Subcutaneous abdominal adipose tissue (tissue), 5 donors: Measurements from ENCODE around the gene NOL4L.

Experiments used
- H3K27ac ChIP-seq: one replicate; pipeline ENCODE4 v1.7.0; 2013; ENCODE audit warnings: low read depth, mild to moderate bottlenecking, inconsistent platforms, low read length, moderate library complexity
- H3K27me3 ChIP-seq, 5 donors: one replicate each; pipeline ENCODE4 v1.7.0; 2013; ENCODE audit warnings: low read length in 5 of 5, inconsistent platforms in 1 of 5; ENCODE audit not compliant: control insufficient read depth in 5 of 5, insufficient read depth in 4 of 5
- H3K36me3 ChIP-seq, 5 donors: one replicate each; pipeline ENCODE4 v1.7.0; 2013; ENCODE audit warnings: low read length in 5 of 5; ENCODE audit not compliant: control insufficient read depth in 5 of 5, insufficient read depth in 5 of 5
- H3K4me1 ChIP-seq, 5 donors: one replicate each; pipeline ENCODE4 v1.7.0; 2013; ENCODE audit warnings: low read length in 5 of 5, mild to moderate bottlenecking in 3 of 5, moderate library complexity in 1 of 5; ENCODE audit not compliant: control insufficient read depth in 5 of 5, insufficient read depth in 5 of 5
- H3K4me3 ChIP-seq, 5 donors: one replicate each; pipeline ENCODE4 v1.7.0; 2013; ENCODE audit warnings: low read length in 5 of 5, low read depth in 1 of 5
- H3K9ac ChIP-seq, 5 donors: one replicate each; pipeline ENCODE4 v1.7.0; 2013; ENCODE audit warnings: low read length in 5 of 5, mild to moderate bottlenecking in 4 of 5, moderate library complexity in 3 of 5
- H3K9me3 ChIP-seq, 5 donors: one replicate each; pipeline ENCODE4 v1.7.0; 2013; ENCODE audit warnings: low read length in 5 of 5; ENCODE audit not compliant: control insufficient read depth in 5 of 5
- donor health status: healthy.
- donor health status: healthy.
- donor health status: healthy.
- donor health status: healthy.
- donor health status: healthy.

The NOL4L gene

GRCh38 chr20:32613192-32614053, 28.3 kb upstream of the NOL4L start:
- Histone ChIP-seq H3K9me3 (no peaks in the 10 kb centered on the region), H3K4me3 (no peak overlapping the region), H3K27me3 (peaks cover 7 to 27% (median 14%) of the 10 kb centered on the region in 5 donors), H3K4me1 (no peaks in the 10 kb centered on the region), H3K9ac (no peak overlapping the region), H3K27ac (no peak overlapping the region), H3K36me3 (no peaks in the 10 kb centered on the region)

- no peaks in the 10 kb centered on the region for H3K9me3 ChIP-seq
- no peak overlapping the region for H3K9ac ChIP-seq
- H3K4me3 ChIP-seq: no peak overlapping the region
- H3K27ac ChIP-seq: no peak overlapping the region
- H3K36me3 ChIP-seq: no peaks in the 10 kb centered on the region
- H3K27me3 ChIP-seq: peaks cover 7 to 30% (median 15%) of the 10 kb centered on the region in 5 donors
- no peaks in the 10 kb centered on the region for H3K4me1 ChIP-seq
These were observed 27.4 kb upstream of the NOL4L start for GRCh38 chr20:32612351-32613191.

DNA sequence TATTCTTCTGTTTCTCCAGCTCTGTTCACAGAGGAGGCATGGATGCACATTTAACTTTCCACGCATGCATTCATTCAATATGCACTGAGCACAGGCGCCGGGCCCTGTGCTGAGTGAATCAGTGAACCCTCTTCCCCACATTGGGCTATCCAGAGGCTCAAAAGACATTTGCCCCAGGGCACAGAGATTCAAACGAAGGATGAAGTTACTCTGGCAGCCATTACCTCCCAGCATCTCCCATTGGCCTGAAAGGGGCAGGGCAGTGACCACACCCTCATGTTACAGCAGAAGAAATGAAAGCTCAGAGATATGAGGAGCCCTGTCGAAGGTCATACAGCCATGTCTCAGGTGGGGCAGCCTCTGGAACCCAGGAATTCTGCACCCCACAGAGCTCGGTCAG, 26.7 kb upstream of the NOL4L start:
- H3K4me3 ChIP-seq: no peak overlapping the region
- H3K9me3 ChIP-seq: no peaks in the 10 kb centered on the region
- no peak overlapping the region for H3K9ac ChIP-seq
- H3K27ac ChIP-seq: no peak overlapping the region
- H3K27me3 ChIP-seq: peaks cover 7 to 37% (median 15%) of the 10 kb centered on the region in 5 donors
- H3K4me1 ChIP-seq: no peaks in the 10 kb centered on the region
- H3K36me3 ChIP-seq: no peaks in the 10 kb centered on the region

DNA sequence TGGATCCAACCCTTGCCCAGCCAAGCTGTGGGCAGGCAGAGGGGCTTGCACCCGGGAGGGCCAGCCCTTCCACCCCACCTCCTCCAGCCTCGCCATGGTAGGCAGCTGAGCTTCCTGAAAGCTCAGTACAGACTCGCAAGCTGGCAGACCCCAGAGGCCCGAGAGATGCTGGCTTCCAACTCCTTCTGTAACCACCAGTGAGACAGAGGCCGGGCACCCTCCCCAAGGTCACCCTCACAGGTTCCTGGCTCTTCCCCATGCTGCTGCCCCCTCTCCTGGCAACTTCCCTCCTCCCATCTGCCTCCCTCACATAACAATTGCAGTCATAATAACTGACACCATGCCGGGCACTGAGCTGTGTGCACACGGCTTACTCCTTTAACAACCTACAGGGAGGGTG, 26.2 kb upstream of the NOL4L start:
- Histone ChIP-seq H3K4me1 (no peaks in the 10 kb centered on the region), H3K9ac (no peak overlapping the region)

GRCh38 chr20:32610472-32611218, 25.5 kb upstream of the NOL4L start:
- no peak overlapping the region for H3K9ac ChIP-seq

More for the DNA sequence above, 26.2 kb upstream of the NOL4L start:
- Histone ChIP-seq H3K9me3 (no peaks in the 10 kb centered on the region), H3K27me3 (peaks cover 7 to 43% (median 15%) of the 10 kb centered on the region in 5 donors), H3K36me3 (no peaks in the 10 kb centered on the region), H3K27ac (no peak overlapping the region), H3K4me3 (no peak overlapping the region)

GRCh38 chr20:32609993-32610392, 24.9 kb upstream of the NOL4L start:
- Histone ChIP-seq H3K27ac (no peak overlapping the region), H3K9ac (no peak overlapping the region), H3K36me3 (no peaks in the 10 kb centered on the region), H3K9me3 (no peaks in the 10 kb centered on the region), H3K4me1 (peaks cover 0 to 9% (median 0%) of the 10 kb centered on the region in 5 donors), H3K4me3 (no peak overlapping the region), H3K27me3 (peaks cover 7 to 50% (median 18%) of the 10 kb centered on the region in 5 donors)

More at GRCh38 chr20:32610472-32611218, 25.5 kb upstream of the NOL4L start:
- Histone ChIP-seq H3K27me3 (peaks cover 7 to 47% (median 17%) of the 10 kb centered on the region in 5 donors), H3K9me3 (no peaks in the 10 kb centered on the region), H3K4me1 (peaks cover 0 to 2% (median 0%) of the 10 kb centered on the region in 5 donors), H3K36me3 (no peaks in the 10 kb centered on the region), H3K4me3 (no peak overlapping the region), H3K27ac (no peak overlapping the region)

- no peaks in the 10 kb centered on the region for H3K9me3 ChIP-seq
- no peak overlapping the region for H3K27ac ChIP-seq
- peaks cover 7 to 48% (median 18%) of the 10 kb centered on the region in 5 donors for H3K27me3 ChIP-seq
- H3K4me1 ChIP-seq: peaks cover 0 to 15% (median 4%) of the 10 kb centered on the region in 5 donors
- H3K4me3 ChIP-seq: no peak overlapping the region
- H3K9ac ChIP-seq: no peak overlapping the region
- no peaks in the 10 kb centered on the region for H3K36me3 ChIP-seq
These were observed 24.1 kb upstream of the NOL4L start for GRCh38 chr20:32609111-32609773.

DNA sequence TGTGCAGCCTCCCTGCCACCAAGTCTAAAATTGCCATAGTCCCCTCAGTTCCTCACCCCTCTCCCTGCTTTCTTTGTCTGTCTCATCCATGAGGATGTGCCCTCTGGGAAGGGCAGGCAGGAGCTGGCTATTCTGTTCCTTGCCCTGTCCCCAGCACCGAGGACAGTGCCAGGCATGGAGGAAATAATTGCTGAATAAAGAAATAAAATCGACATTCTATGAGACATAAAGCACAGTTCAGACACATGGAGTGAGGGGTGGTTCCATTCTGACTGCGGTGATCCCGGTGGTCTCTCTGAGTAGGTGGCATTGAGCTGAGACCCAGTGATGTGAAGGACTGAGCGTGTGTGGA, 23.5 kb upstream of the NOL4L start:
- Histone ChIP-seq H3K4me3 (no peak overlapping the region), H3K9ac (no peak overlapping the region), H3K36me3 (no peaks in the 10 kb centered on the region), H3K27ac (no peak overlapping the region), H3K9me3 (no peaks in the 10 kb centered on the region), H3K27me3 (peaks cover 7 to 48% (median 18%) of the 10 kb centered on the region in 5 donors), H3K4me1 (peaks cover 0 to 19% (median 4%) of the 10 kb centered on the region in 5 donors)
